Measurements from ENCODE around the gene PCBP3. TPM values are rescaled to one million over a fixed set of nuclear protein-coding genes. Genes with fewer than 3 reads are reported as not detected.
"Not testable (repeated sequence)": the region's sequence is repeated elsewhere in the genome, so short reads cannot be mapped to it uniquely, and the experiment has no call there.

Gene PCBP3
- total RNA-seq, 2 experiments from 2014 or later = 4.8 to 5.8 TPM

DNA sequence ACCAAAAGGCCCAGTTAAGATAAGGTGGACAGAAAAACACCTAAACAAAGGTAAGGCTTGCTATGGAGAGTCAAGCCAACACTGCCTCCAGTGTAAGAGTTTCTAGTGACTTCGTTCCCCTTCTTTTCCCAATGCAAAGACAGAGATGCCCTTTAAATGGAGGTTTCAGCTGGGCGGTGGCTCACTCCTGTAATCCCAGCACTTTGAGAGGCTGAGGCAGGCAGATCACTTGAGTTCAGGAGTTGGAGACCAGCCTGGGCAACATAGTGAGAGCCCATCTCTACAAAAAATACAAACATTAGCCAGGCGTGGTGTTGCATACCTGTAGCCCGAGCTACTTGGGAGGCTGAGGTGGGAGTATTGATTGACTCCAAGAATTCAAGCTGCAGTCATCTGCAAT, 314.0 kb downstream of the PCBP3 start:
- Mint-ChIP-seq H3K27ac (no peak overlapping the region), H3K9me3 (peaks cover 17% of the 10 kb centered on the region), H3K4me3 (no peak overlapping the region), H3K4me1 (peaks cover 3% of the 10 kb centered on the region), H3K27me3 (peaks cover 27% of the 10 kb centered on the region), H3K36me3 (ENCODE audit: low read depth) (peaks cover 5% of the 10 kb centered on the region)
- CTCF ChIA-PET = no interaction called here
- DNase-seq = no peak
- POLR2A ChIA-PET = no interaction called here

DNA sequence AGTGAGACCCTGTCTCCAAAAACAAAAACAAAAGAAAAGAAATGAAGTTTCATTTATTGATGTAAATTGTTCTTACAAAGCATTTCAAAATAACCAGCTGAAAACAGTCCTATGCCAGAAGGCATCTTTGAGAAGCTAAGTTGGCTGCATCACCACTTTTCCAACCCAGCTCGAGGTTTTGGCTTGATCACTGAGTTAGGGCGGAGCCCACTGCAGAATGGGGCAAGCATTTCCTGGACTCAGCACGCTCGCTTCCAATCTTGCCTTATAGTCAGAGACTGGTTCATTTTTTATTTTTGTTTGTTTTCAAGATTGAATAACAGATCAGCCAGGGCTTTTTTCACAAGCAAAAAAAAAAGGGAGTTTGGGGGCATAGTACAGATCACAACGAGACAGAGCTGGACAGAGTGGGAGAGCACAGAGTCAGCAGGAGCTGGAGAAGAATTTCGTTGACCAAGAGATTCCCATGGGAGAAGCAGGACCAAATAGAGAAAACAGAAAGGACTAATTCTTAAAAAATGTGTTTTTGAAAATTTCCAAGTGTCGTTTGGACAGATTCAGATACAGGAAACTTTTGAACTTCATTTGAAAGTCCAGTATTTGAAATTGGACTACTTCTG, 314.6 kb downstream of the PCBP3 start:
- ChIA-PET POLR2A (no interaction called here), CTCF (interaction anchor here (0.6 to 0.9 kb wide), 2 partner anchors 12 to 106 kb away, joined by 4 read pairs; no protein-coding TSS in a partner anchor)
- Mint-ChIP-seq H3K4me1 (peaks cover 3% of the 10 kb centered on the region), H3K9me3 (peaks cover 17% of the 10 kb centered on the region), H3K27ac (no peak overlapping the region), H3K36me3 (ENCODE audit: low read depth) (peaks cover 5% of the 10 kb centered on the region), H3K4me3 (no peak overlapping the region), H3K27me3 (peaks cover 27% of the 10 kb centered on the region)
- no peak for DNase-seq

DNA sequence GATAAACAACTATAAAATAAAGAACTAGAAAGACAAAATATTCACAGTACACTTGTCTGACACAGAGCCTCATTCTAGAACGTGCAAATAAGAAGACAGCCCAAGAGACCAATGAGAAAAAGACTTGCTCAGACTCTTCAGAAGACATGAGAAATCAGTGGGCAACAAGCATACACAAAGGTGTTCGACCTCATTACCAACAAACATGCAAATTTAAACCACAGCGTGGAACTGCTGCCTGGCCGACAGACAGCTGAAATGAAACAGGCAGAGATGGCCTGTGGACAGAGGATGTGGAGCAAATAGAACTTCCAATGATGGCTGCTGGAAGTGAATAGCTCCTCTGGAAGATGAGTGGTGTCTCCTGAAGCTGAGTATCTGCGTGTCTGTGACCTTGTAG, 315.7 kb downstream of the PCBP3 start:
- peaks cover 21% of the 10 kb centered on the region for H3K27me3 Mint-ChIP-seq
- peaks cover 22% of the 10 kb centered on the region for H3K9me3 Mint-ChIP-seq
- no peak overlapping the region for H3K4me3 Mint-ChIP-seq
- H3K27ac Mint-ChIP-seq = no peak overlapping the region
- peaks cover 3% of the 10 kb centered on the region for H3K4me1 Mint-ChIP-seq
- H3K36me3 Mint-ChIP-seq (ENCODE audit: low read depth) = peaks cover 5% of the 10 kb centered on the region
- ChIA-PET CTCF (interaction anchor here (0.6 kb wide), 1 partner anchor 9 kb away, joined by 3 read pairs; no protein-coding TSS in a partner anchor), POLR2A (no interaction called here)
- no peak for DNase-seq

- H3K4me1 Mint-ChIP-seq = peaks cover 3% of the 10 kb centered on the region
- H3K27me3 Mint-ChIP-seq = peaks cover 17% of the 10 kb centered on the region
- peaks cover 25% of the 10 kb centered on the region for H3K9me3 Mint-ChIP-seq
- ChIA-PET CTCF (interaction anchor here (1.1 kb wide), 1 partner anchor 13 kb away, joined by 3 read pairs; no protein-coding TSS in a partner anchor), POLR2A (no interaction called here)
- H3K27ac Mint-ChIP-seq = no peak overlapping the region
- no peak overlapping the region for H3K4me3 Mint-ChIP-seq
- peaks cover 5% of the 10 kb centered on the region for H3K36me3 Mint-ChIP-seq (ENCODE audit: low read depth)
- DNase-seq = no peak
Observed at GRCh38 chr21:45959779-45960390, 316.4 kb downstream of the PCBP3 start.

DNA sequence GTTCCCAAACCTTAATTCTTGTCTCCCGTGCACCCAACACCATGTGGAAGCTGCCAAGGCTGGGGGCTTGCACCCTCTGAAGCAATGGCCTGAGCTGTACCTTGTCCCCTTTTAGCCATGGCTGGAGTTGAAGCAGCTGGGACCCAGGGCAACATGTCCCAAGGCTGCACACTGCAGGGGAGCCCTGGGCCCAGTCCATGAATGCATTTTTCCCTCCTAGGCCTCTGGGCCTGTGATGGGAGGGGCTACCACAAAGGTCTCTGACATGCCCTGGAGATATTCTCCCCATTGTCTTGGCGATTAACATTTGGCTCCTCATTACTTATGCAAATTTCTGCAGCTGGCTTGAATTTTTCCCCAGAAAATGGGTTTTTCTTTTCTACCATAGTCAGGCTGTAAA, 317.9 kb downstream of the PCBP3 start:
- POLR2A ChIA-PET; H3K27me3 Mint-ChIP-seq; H3K27ac Mint-ChIP-seq; H3K4me1 Mint-ChIP-seq; H3K36me3 Mint-ChIP-seq (ENCODE audit: low read depth); H3K4me3 Mint-ChIP-seq; DNase-seq; CTCF ChIA-PET: not testable (repeated sequence)
- H3K9me3 Mint-ChIP-seq = peaks cover 28% of the 10 kb centered on the region

- no peak for DNase-seq
- H3K9me3 Mint-ChIP-seq = peaks cover 28% of the 10 kb centered on the region
- H3K27ac Mint-ChIP-seq = no peak overlapping the region
- ChIA-PET POLR2A (no interaction called here), CTCF (no interaction called here)
- H3K36me3 Mint-ChIP-seq (ENCODE audit: low read depth) = peaks cover 5% of the 10 kb centered on the region
- H3K27me3 Mint-ChIP-seq = peaks cover 7% of the 10 kb centered on the region
- no peak overlapping the region for H3K4me3 Mint-ChIP-seq
- H3K4me1 Mint-ChIP-seq = peaks cover 3% of the 10 kb centered on the region
Observed at GRCh38 chr21:45962531-45963231, 319.2 kb downstream of the PCBP3 start.

DNA sequence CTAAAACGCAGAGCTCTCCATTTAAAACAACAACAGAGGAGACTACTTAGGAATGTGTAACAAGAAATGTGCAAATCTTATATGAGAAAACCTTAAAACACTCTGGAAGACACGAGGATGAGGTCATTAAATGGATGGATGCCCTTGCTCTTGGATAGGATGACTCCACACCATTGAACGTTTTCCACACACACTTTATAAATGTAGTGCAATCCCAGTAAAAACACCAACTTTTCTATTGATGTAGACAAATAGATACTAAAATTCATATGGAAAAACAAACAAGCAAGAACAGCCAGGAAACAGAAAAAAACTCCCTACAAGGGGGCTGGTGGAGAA, 319.7 kb downstream of the PCBP3 start:
- CTCF ChIA-PET = no interaction called here
- POLR2A ChIA-PET = no interaction called here
- Mint-ChIP-seq H3K4me1 (peaks cover under 1% of the 10 kb centered on the region), H3K27ac (no peak overlapping the region), H3K9me3 (peaks cover 28% of the 10 kb centered on the region), H3K36me3 (ENCODE audit: low read depth) (peaks cover 5% of the 10 kb centered on the region), H3K27me3 (peaks cover 7% of the 10 kb centered on the region), H3K4me3 (no peak overlapping the region)
- DNase-seq = no peak

DNA sequence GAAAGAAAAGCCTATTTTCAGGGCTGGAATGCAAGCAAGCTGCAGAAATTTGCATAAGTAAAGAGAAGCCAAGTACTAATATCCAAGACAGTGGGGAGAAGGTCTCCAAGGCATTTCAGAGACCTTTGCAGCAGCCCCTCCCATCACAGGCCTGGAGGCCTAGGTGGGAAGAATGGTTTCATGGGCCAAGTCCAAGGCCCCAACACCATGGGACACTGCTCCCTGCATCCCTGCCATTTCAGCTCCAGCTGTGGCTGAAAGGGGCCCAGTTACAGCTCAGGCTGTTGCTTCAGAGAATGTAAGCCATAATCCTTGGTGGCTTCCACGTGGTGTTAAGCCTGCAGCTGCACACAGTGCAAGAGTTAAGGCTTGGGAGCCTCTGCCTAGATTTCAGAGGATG, 321.1 kb downstream of the PCBP3 start:
- Mint-ChIP-seq H3K36me3 (ENCODE audit: low read depth) (peaks cover 5% of the 10 kb centered on the region), H3K27ac (no peak overlapping the region), H3K9me3 (peaks cover 28% of the 10 kb centered on the region), H3K4me1 (no peaks in the 10 kb centered on the region), H3K27me3 (peaks cover 3% of the 10 kb centered on the region), H3K4me3 (no peak overlapping the region)
- POLR2A ChIA-PET = no interaction called here
- CTCF ChIA-PET = interaction anchor here (1.1 kb wide), 1 partner anchor 15 kb away, joined by 3 read pairs; no protein-coding TSS in a partner anchor
- DNase-seq = no peak

- POLR2A ChIA-PET = no interaction called here
- no peak for DNase-seq
- Mint-ChIP-seq H3K4me1 (no peaks in the 10 kb centered on the region), H3K9me3 (peaks cover 28% of the 10 kb centered on the region), H3K4me3 (no peak overlapping the region), H3K27me3 (peaks cover 3% of the 10 kb centered on the region), H3K27ac (no peak overlapping the region), H3K36me3 (ENCODE audit: low read depth) (peaks cover 5% of the 10 kb centered on the region)
- CTCF ChIA-PET = interaction anchor here (1.1 kb wide), 1 partner anchor 14 kb away, joined by 3 read pairs; no protein-coding TSS in a partner anchor
Observed at GRCh38 chr21:45965084-45965809, 321.7 kb downstream of the PCBP3 start.

- POLR2A ChIA-PET = no interaction called here
- CTCF ChIA-PET = interaction anchor here (1.1 kb wide), 1 partner anchor 13 kb away, joined by 4 read pairs; no protein-coding TSS in a partner anchor
- no peak overlapping the region for H3K4me3 Mint-ChIP-seq
Observed at GRCh38 chr21:45966791-45967394, 323.4 kb downstream of the PCBP3 start.

DNA sequence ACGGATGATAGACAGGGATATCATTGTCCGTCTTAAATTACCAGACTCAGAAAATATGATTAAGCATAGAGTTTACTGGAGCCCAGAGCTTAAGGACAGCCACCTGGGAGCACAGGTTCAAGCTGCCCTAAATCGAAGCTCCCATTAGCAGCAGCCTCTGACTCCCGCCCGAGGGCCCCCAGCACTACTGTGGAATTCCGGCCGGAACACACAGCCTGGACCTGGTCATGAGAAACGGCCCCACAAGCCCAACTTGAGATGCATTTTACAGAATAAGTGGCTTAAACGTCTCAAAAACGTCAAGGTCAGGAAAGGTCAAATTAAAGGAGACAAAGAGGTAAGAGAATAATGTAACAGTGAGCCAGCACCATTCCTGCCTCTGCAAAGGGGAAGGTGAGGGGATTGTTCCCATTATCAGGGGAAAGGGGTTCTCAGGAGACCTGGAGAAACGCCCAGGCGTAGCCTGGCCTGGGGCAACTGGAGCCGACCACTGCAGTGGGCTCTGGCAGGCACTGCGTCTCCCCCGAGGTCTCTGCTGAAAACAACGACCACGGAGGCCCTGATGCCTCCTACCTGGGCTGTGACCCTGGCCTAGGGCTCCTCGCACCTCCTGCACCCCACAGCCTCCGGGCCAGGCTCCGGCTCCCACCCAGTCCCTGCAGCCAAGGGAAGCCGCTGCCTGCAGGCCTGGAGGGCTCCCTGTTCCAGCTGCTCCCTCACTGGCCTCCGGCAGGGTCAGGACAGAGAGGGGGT, 326.6 kb downstream of the PCBP3 start:
- H3K4me3 Mint-ChIP-seq = no peak overlapping the region
- no peak overlapping the region for H3K27ac Mint-ChIP-seq
- H3K36me3 Mint-ChIP-seq (ENCODE audit: low read depth) = no peaks in the 10 kb centered on the region
- DNase-seq = no peak
- peaks cover 2% of the 10 kb centered on the region for H3K4me1 Mint-ChIP-seq
- H3K27me3 Mint-ChIP-seq = peaks cover 16% of the 10 kb centered on the region
- POLR2A ChIA-PET = no interaction called here
- H3K9me3 Mint-ChIP-seq = peaks cover 3% of the 10 kb centered on the region
- CTCF ChIA-PET = interaction anchor here (0.6 to 1.5 kb wide), 2 partner anchors 12 to 62 kb away, joined by 3 to 4 read pairs; no protein-coding TSS in a partner anchor

More at GRCh38 chr21:45966791-45967394, 323.4 kb downstream of the PCBP3 start:
- Mint-ChIP-seq H3K9me3 (peaks cover 20% of the 10 kb centered on the region), H3K4me1 (no peaks in the 10 kb centered on the region), H3K27me3 (peaks cover 4% of the 10 kb centered on the region), H3K27ac (no peak overlapping the region), H3K36me3 (ENCODE audit: low read depth) (peaks cover 4% of the 10 kb centered on the region)
- no peak for DNase-seq
